NCI-H146 (cell line): Measurements from ENCODE around the gene PDCD11.
A peak's percentile ranks its signal among the peaks of the same experiment; 100 is the strongest.
"Not testable (repeated sequence)": the region's sequence is repeated elsewhere in the genome, so short reads cannot be mapped to it uniquely, and the experiment has no call there.

ENCODE experiments used
- DNase-seq: peaks from one replicate; lab custom pipeline; 2025; lab: John Stamatoyannopoulos, UW

Gene PDCD11

GRCh38 chr10:103472005-103472404, 75.6 kb downstream of the PDCD11 start:
- DNase-seq, result no peak

- no peak for DNase-seq
Measured at GRCh38 chr10:103473261-103473671, 76.8 kb downstream of the PDCD11 start.

- DNase-seq, result no peak
Measured at GRCh38 chr10:103474077-103474476, 77.7 kb downstream of the PDCD11 start.

- DNase-seq, result no peak
Measured at GRCh38 chr10:103475437-103475836, 79.0 kb downstream of the PDCD11 start.

GRCh38 chr10:103476046-103476768, 79.8 kb downstream of the PDCD11 start:
- peak; percentile 11 for DNase-seq

- no peak for DNase-seq
Measured at GRCh38 chr10:103478671-103479070, 82.2 kb downstream of the PDCD11 start.

- no peak for DNase-seq
Measured at GRCh38 chr10:103479135-103479534, 82.7 kb downstream of the PDCD11 start, which contains the start of gene CALHM3. TSS of gene CALHM3 (minus strand) at chr10:103479240. CDS start at chr10:103479032, 208 bp downstream.

- DNase-seq, result no peak
Measured at GRCh38 chr10:103480521-103480920, 84.1 kb downstream of the PDCD11 start.

GRCh38 chr10:103481974-103482531, 85.6 kb downstream of the PDCD11 start:
- peak; percentile 70 for DNase-seq

GRCh38 chr10:103486635-103487409, 90.4 kb downstream of the PDCD11 start:
- not testable (repeated sequence) for DNase-seq

- DNase-seq, result no peak
Measured at GRCh38 chr10:103487410-103487708, 90.9 kb downstream of the PDCD11 start.

- no peak for DNase-seq
Measured at GRCh38 chr10:103490986-103491314, 94.5 kb downstream of the PDCD11 start.

- DNase-seq, result peak; percentile 50
Measured at GRCh38 chr10:103491729-103492364, 95.4 kb downstream of the PDCD11 start.

- DNase-seq, result no peak
Measured at GRCh38 chr10:103492655-103493261, 96.3 kb downstream of the PDCD11 start.

- DNase-seq, result peak; percentile 63
Measured at GRCh38 chr10:103493362-103493915, 97.0 kb downstream of the PDCD11 start, which contains the start of gene NEURL1. TSS of gene NEURL1 (plus strand) at chr10:103493705. CDS start at chr10:103494388, 683 bp downstream.

GRCh38 chr10:103493916-103494877, 97.8 kb downstream of the PDCD11 start:
- peak; percentile 55 for DNase-seq

GRCh38 chr10:103495321-103495720, 98.9 kb downstream of the PDCD11 start:
- DNase-seq, result no peak
